Neural cell (in vitro differentiated cells): Measurements from ENCODE around the gene AP2B1. TPM values are rescaled to one million over a fixed set of nuclear protein-coding genes. Genes with fewer than 3 reads are reported as not detected.

Experiments
- H2AFZ ChIP-seq: fragments of 200-600, 300-800 bp; sonication (generic), shearing (Covaris generic); 2 replicates; pipeline ENCODE4 v1.6.0; 2014; ENCODE audit warnings: low read depth, mild to moderate bottlenecking, antibody characterized with exemption, low read length, moderate library complexity
- H3F3A ChIP-seq: fragments of 200-600 bp; shearing (Covaris generic); 2 replicates; pipeline ENCODE4 v1.6.1; 2016; ENCODE audit warnings: mild to moderate bottlenecking, moderate library complexity, mixed read lengths, antibody characterized with exemption, low read length; ENCODE audit not compliant: insufficient read depth, poor library complexity, severe bottlenecking
- H3K27ac ChIP-seq: fragments of 200-600, 300-800 bp; sonication (generic), shearing (Covaris generic); 2 replicates; pipeline ENCODE4 v1.5.1; 2014; ENCODE audit warnings: mild to moderate bottlenecking, low read length, moderate library complexity
- H3K27me3 ChIP-seq: fragments of 300-800, 200-600 bp; sonication (generic), shearing (Covaris generic); 2 replicates; pipeline ENCODE4 v1.6.0; 2014; ENCODE audit warnings: mild to moderate bottlenecking, low read depth, low read length, moderate library complexity; ENCODE audit not compliant: insufficient read depth
- H3K36me3 ChIP-seq: fragments of 300-800, 200-600 bp; sonication (generic), shearing (Covaris generic); 2 replicates; pipeline ENCODE4 v1.5.1; 2014; ENCODE audit warnings: mild to moderate bottlenecking, antibody characterized with exemption, low read length, moderate library complexity; ENCODE audit not compliant: insufficient read depth
- H3K4me2 ChIP-seq: fragments of 300-800, 200-600 bp; sonication (generic), shearing (Covaris generic); 2 replicates; pipeline ENCODE4 v1.6.0; 2014; ENCODE audit warnings: mild to moderate bottlenecking, low read length
- H3K4me3 ChIP-seq: fragments of 300-800, 200-600 bp; sonication (generic), shearing (Covaris generic); 2 replicates; pipeline ENCODE4 v1.5.1; 2014; ENCODE audit warnings: mild to moderate bottlenecking, low read length, moderate library complexity
- H3K79me2 ChIP-seq: fragments of 200-600 bp; shearing (Covaris generic); replicated peaks from 2 replicates; pipeline ENCODE4 v1.6.0; 2014; ENCODE audit warnings: mild to moderate bottlenecking, low read length, moderate library complexity; ENCODE audit not compliant: insufficient read depth
- H3K9ac ChIP-seq: fragments of 300-800, 200-600 bp; sonication (generic), shearing (Covaris generic); 2 replicates; pipeline ENCODE4 v1.6.1; 2016; ENCODE audit warnings: mild to moderate bottlenecking, low read length, mixed read lengths
- H3K9me2 ChIP-seq: fragments of 200-600 bp; shearing (Covaris generic); 2 replicates; pipeline ENCODE4 v1.6.1; 2016; ENCODE audit warnings: mild to moderate bottlenecking, low read length, mixed read lengths; ENCODE audit not compliant: insufficient read depth
- H3K9me3 ChIP-seq: fragments of 200-600, 300-800 bp; sonication (generic), shearing (Covaris generic); 2 replicates; pipeline ENCODE4 v1.6.1; 2016; ENCODE audit warnings: mild to moderate bottlenecking, mixed run types, low read length, moderate library complexity, mixed read lengths
- H4K20me1 ChIP-seq: fragments of 200-600 bp; shearing (Covaris generic); 2 replicates; pipeline ENCODE4 v1.6.1; 2016; ENCODE audit warnings: mild to moderate bottlenecking, mixed run types; ENCODE audit not compliant: insufficient read depth
- CTCF ChIP-seq: fragments of 450-650 bp; IDR thresholded peaks from 2 replicates; pipeline ENCODE4 v1.5.1; 2014; ENCODE audit warnings: antibody characterized with exemption, mild to moderate bottlenecking, moderate library complexity; ENCODE audit not compliant: poor library complexity, severe bottlenecking
- EP300 ChIP-seq: fragments of 450-650 bp; conservative IDR thresholded peaks from 2 replicates; pipeline ENCODE4 v1.6.1; 2014; ENCODE audit warnings: antibody characterized with exemption, mild to moderate bottlenecking, moderate library complexity; ENCODE audit not compliant: poor library complexity, severe bottlenecking
- EZH2 ChIP-seq: fragments of 200-600, 300-800 bp; shearing (Covaris generic), sonication (generic); IDR thresholded peaks from 2 replicates; pipeline ENCODE4 v1.6.1; 2014; ENCODE audit warnings: antibody characterized with exemption, low read length, borderline replicate concordance, mild to moderate bottlenecking; ENCODE audit not compliant: insufficient read depth, poor library complexity, severe bottlenecking
- MXI1 ChIP-seq: fragments of 450-650 bp; conservative IDR thresholded peaks from 2 replicates; pipeline ENCODE4 v1.6.1; 2014; ENCODE audit warnings: antibody characterized with exemption, mild to moderate bottlenecking; ENCODE audit not compliant: poor library complexity, severe bottlenecking
- POLR2AphosphoS5 ChIP-seq: IDR thresholded peaks from 2 replicates; pipeline ENCODE4 v1.6.1; 2012
- RAD21 ChIP-seq: fragments of 450-650 bp; conservative IDR thresholded peaks from 2 replicates; pipeline ENCODE4 v1.6.1; 2014; ENCODE audit warnings: antibody characterized with exemption, mild to moderate bottlenecking, moderate library complexity
- REST ChIP-seq: IDR thresholded peaks from 2 replicates; pipeline ENCODE4 v1.6.1; 2012; ENCODE audit warnings: borderline replicate concordance
- SMC3 ChIP-seq: fragments of 450-650 bp; conservative IDR thresholded peaks from 2 replicates; pipeline ENCODE4 v1.6.1; 2014; ENCODE audit warnings: antibody characterized with exemption, mild to moderate bottlenecking, moderate library complexity; ENCODE audit not compliant: poor library complexity
- TAF1 ChIP-seq: IDR thresholded peaks from 2 replicates; pipeline ENCODE4 v1.6.1; 2012; ENCODE audit warnings: low read depth
- polyA plus RNA-seq: library from polyadenylated mRNA; depleted of rRNA; stranded (reverse); fragments of >200 nt; gene quantifications from 2 replicates; pipeline ENCODE4 v1.2.3, GENCODE V29; 2014

The AP2B1 gene
- polyA plus RNA-seq, 1 donor from 2014 or later, result 59.5 TPM

GRCh38 chr17:35745246-35745645, 158.1 kb downstream of the AP2B1 start:
- no peak for TF ChIP-seq POLR2AphosphoS5
- TF ChIP-seq REST, result no peak
- TF ChIP-seq EP300, result no peak
- TF ChIP-seq SMC3, result no peak
- no peak for TF ChIP-seq EZH2
- no peak for TF ChIP-seq CTCF
- no peak for TF ChIP-seq TAF1
- H3F3A ChIP-seq, result no peaks in the 10 kb centered on the region
- H3K4me2 ChIP-seq, result no peak overlapping the region
- no peaks in the 10 kb centered on the region for H3K36me3 ChIP-seq
- H3K27me3 ChIP-seq, result peaks cover 21% of the 10 kb centered on the region
- H3K9ac ChIP-seq, result no peak overlapping the region
- no peaks in the 10 kb centered on the region for H3K9me2 ChIP-seq
- no peaks in the 10 kb centered on the region for H3K79me2 ChIP-seq
- no peak overlapping the region for H3K27ac ChIP-seq
- H4K20me1 ChIP-seq, result no peaks in the 10 kb centered on the region
- H2AFZ ChIP-seq, result no peak overlapping the region
- H3K9me3 ChIP-seq, result no peaks in the 10 kb centered on the region
- H3K4me3 ChIP-seq, result no peak overlapping the region

GRCh38 chr17:35745749-35746320, 158.7 kb downstream of the AP2B1 start:
- Histone ChIP-seq H3K79me2 (no peaks in the 10 kb centered on the region), H3F3A (no peaks in the 10 kb centered on the region), H3K9ac (no peak overlapping the region), H3K27ac (no peak overlapping the region), H3K9me2 (no peaks in the 10 kb centered on the region), H2AFZ (no peak overlapping the region), H3K36me3 (no peaks in the 10 kb centered on the region), H3K4me2 (no peak overlapping the region), H3K27me3 (peaks cover 19% of the 10 kb centered on the region), H3K9me3 (no peaks in the 10 kb centered on the region), H4K20me1 (no peaks in the 10 kb centered on the region), H3K4me3 (no peak overlapping the region)
- TF ChIP-seq CTCF (no peak), REST (no peak), SMC3 (no peak), EZH2 (no peak), MXI1 (no peak), TAF1 (no peak), RAD21 (no peak), EP300 (no peak), POLR2AphosphoS5 (no peak)
